Brain microvascular endothelial cell (primary cell): Measurements from ENCODE around the gene CTU2.
A peak's percentile ranks its signal among the peaks of the same experiment; 100 is the strongest.

Experiments used
- DNase-seq: peaks from one replicate; pipeline ENCODE4 v3.0.0-alpha.2; 2020
- H3K27ac ChIP-seq: fragments of 250-450 bp; sonication (Bioruptor Pico); 2 replicates; pipeline ENCODE4 v1.5.1; 2020; ENCODE audit warnings: mild to moderate bottlenecking, moderate library complexity
- H3K27me3 ChIP-seq: fragments of 250-450 bp; sonication (Bioruptor Pico); replicated peaks from 2 replicates; pipeline ENCODE4 v1.5.1; 2020; ENCODE audit warnings: mild to moderate bottlenecking
- H3K36me3 ChIP-seq: fragments of 250-450 bp; sonication (Bioruptor Pico); replicated peaks from 2 replicates; pipeline ENCODE4 v1.5.1; 2020; ENCODE audit warnings: mild to moderate bottlenecking
- H3K4me3 ChIP-seq: 2 replicates; pipeline ENCODE4 v1.5.1; 2011; ENCODE audit warnings: low read depth, mild to moderate bottlenecking, control low read depth, low read length, moderate library complexity
- CTCF ChIP-seq: IDR thresholded peaks from 2 replicates; pipeline ENCODE4 v1.5.1; 2011; ENCODE audit warnings: low read depth, mild to moderate bottlenecking, moderate library complexity, low read length, control low read depth, inconsistent platforms; ENCODE audit errors: missing control alignments
- in situ Hi-C: cut with HindIII; loops from 2 replicates; pipeline ENCODE4 v1.10.0; 2017; ENCODE audit warnings: low sequenced_read_pairs, low pct_ligation_motif_present

Gene CTU2

GRCh38 chr16:88743693-88744576 is 37.6 kb downstream of the CTU2 start:
- Histone ChIP-seq H3K4me3 (no peak overlapping the region), H3K27me3 (no peaks in the 10 kb centered on the region), H3K27ac (no peak overlapping the region), H3K36me3 (peaks cover 35% of the 10 kb centered on the region)
- peak; percentile 37 for DNase-seq
- peak; percentile 94 for TF ChIP-seq CTCF
- in situ Hi-C loops: no loop called here

GRCh38 chr16:88744577-88745521 is 38.5 kb downstream of the CTU2 start:
- no peak for TF ChIP-seq CTCF
- in situ Hi-C loops: no loop called here
- Histone ChIP-seq H3K4me3 (no peak overlapping the region), H3K36me3 (peaks cover 33% of the 10 kb centered on the region), H3K27ac (no peak overlapping the region), H3K27me3 (no peaks in the 10 kb centered on the region)
- no peak for DNase-seq

DNA sequence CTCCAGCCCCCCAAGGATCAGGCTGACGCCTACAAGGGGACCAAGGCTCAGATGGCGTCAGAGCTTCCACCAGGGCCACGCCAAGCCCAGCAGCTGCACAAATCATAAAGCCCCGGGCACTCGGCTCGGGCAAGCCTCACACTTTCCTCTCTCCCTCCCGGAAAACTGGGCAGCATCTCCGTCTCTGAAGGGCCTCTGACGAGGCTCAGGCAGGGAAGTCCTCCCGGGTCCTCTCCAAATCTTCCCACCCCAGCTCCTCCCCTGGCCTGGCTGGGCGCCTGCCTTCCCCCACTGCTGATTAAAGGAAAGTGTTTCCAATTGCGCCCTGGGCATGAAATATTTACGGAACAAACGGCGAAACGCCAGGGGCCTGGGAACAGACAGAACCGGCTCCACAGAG is 40.2 kb downstream of the CTU2 start:
- TF ChIP-seq CTCF: no peak
- no peak for DNase-seq
- H3K36me3 ChIP-seq: peaks cover 22% of the 10 kb centered on the region
- in situ Hi-C loops: no loop called here
- H3K27me3 ChIP-seq: no peaks in the 10 kb centered on the region
- H3K4me3 ChIP-seq: no peak overlapping the region
- H3K27ac ChIP-seq: no peak overlapping the region

GRCh38 chr16:88747588-88748301 is 41.4 kb downstream of the CTU2 start:
- Histone ChIP-seq H3K4me3 (no peak overlapping the region), H3K27ac (no peak overlapping the region), H3K27me3 (no peaks in the 10 kb centered on the region), H3K36me3 (peaks cover 21% of the 10 kb centered on the region)
- in situ Hi-C loops: no loop called here
- peak; percentile 50 for TF ChIP-seq CTCF
- DNase-seq: no peak

DNA sequence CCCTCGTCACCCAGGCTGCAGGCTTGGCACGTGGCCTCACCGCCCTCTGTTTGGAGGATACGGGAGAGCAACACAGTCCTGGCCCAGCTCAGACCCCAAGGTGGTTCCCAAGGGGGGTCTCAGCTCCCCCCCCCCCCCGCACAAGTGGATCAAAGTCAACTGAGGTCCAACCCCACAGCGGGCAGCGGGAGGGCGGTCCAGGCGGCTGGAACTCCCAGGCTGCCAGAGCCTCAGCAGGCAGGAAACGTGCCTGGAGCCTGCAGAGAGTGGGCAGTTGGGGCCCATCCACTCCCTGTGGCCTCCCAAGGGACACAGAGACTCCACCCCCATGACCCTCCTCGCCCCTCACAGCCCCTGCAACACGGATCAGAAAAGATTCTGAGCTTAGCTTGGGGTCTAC is 42.1 kb downstream of the CTU2 start:
- no peak for TF ChIP-seq CTCF
- no peak overlapping the region for H3K27ac ChIP-seq
- H3K36me3 ChIP-seq: peaks cover 17% of the 10 kb centered on the region
- no peaks in the 10 kb centered on the region for H3K27me3 ChIP-seq
- in situ Hi-C loops: no loop called here
- no peak for DNase-seq
- no peak overlapping the region for H3K4me3 ChIP-seq
